H1 (cell line): ENCODE measurements around the gene RALGDS. TPM values are rescaled to one million over a fixed set of nuclear protein-coding genes. Genes with fewer than 3 reads are reported as not detected.

Experiments
- EZH2 ChIP-seq: fragments of 200-600 bp; sonication (generic); IDR thresholded peaks from 2 replicates; pipeline ENCODE4 v1.7.1; 2012; ENCODE audit warnings: low read depth, mild to moderate bottlenecking, moderate library complexity, low read length, inconsistent platforms; ENCODE audit not compliant: severe bottlenecking
- polyA plus RNA-seq, 7 experiments: library from polyadenylated mRNA; depleted of rRNA in 3 of 7; stranded (reverse) in 5 of 7; unstranded in 2 of 7; fragments of >200 nt in 5 of 7; fragments of 200-250 nt in 2 of 7; gene quantifications; 1 replicate in 5 of 7; 2 replicates in 1 of 7; 4 replicates in 1 of 7; pipeline versions ENCODE4 v1.2.1 to v1.2.3, GENCODE V29; 2011 to 2013; ENCODE audit warnings: missing spikeins in 2 of 7, mixed read lengths in 2 of 7
- total RNA-seq: library from RNA; stranded (reverse); fragmentation: NEBNext Ultra II Directional; extraction: Animal tissue kit (Norgen Biotek cat#: 25700); gene quantifications from 2 replicates; pipeline ENCODE4 v1.2.1, GENCODE V29; 2021

RALGDS gene
- total and polyA plus RNA-seq, 2 of the 8 experiments (the other 6 are each of a cell fraction or from before 2014, with no cell fraction given): 14.5 to 25.5 TPM

DNA sequence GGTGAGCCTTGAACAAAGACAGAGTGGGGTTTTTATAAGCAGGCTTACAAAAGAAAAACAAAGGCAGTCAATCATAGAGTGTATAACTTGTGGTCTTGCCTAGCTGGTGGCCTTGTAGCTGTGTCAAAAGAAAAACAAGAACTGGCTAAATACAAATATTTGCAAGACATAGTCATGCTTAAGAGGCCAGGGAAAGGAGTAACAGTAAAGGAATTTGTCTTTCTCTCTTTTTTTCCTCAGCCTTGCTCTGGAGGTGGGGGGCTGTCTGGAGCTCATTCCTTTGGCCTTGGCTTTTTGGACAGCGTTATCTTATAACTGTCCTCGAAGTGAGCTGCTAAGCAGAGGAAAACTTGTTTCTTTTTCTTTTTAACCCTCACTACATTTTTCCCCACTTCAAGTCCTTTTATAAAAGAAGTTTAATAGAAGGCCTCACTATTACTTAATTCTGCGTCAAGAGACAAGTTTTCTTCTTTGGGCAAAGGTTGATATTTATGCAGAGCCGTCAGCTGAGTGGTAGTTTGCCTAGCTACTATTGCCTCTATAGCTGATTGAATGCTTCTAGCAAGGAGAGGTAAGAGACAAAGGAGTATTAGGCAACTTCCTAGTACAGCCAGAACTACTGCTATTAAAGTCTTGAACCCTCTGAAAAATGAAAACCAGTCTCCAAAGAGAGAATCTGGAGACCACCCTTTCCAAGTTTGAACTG is 45.0 kb downstream of the RALGDS start (continued):
- no peak for TF ChIP-seq EZH2
- TF ChIP-seq, all 59 proteins: peak for 0
